ENCODE results near the gene ZNF143.

ZNF143 gene

GRCh38 chr11:9550191-9550628, 89.4 kb downstream of the ZNF143 start:
- no peaks in the 10 kb centered on the region for H3K27me3 ChIP-seq (replicated peaks; ENCODE audit: insufficient read depth, low read length)
- TF ChIP-seq CTCF (IDR thresholded peaks at IDR 0.05; ENCODE audit: low read length) (no peak), EZH2phosphoT487 (IDR thresholded peaks at IDR 0.05; ENCODE audit: low read length) (no peak), EZH2 (optimal IDR thresholded peaks at IDR 0.05; ENCODE audit: low read depth, low read length) (no peak)
- no peaks in the 10 kb centered on the region for H3K79me2 ChIP-seq (ENCODE audit: low read length)
- H3K4me3 ChIP-seq (ENCODE audit: low read length), result no peak overlapping the region
- DNase-seq, result no peak
- no peaks in the 10 kb centered on the region for H3K9me3 ChIP-seq (replicated peaks; ENCODE audit: insufficient read depth, low read length)
- no peaks in the 10 kb centered on the region for H4K20me1 ChIP-seq (ENCODE audit: insufficient read depth, low read length)
- H3K9me2 ChIP-seq (replicated peaks; ENCODE audit: insufficient read depth, low read length), result no peaks in the 10 kb centered on the region
- H3K4me1 ChIP-seq (ENCODE audit: low read length), result peaks cover 22% of the 10 kb centered on the region
- no peak overlapping the region; the same call in 1 of the 2 replicates for H3K9ac ChIP-seq (ENCODE audit: low read length)
- peak overlapping the region; percentile 62 for H3K4me2 ChIP-seq (ENCODE audit: low read depth, low read length)
- H3K36me3 ChIP-seq (replicated peaks; ENCODE audit: insufficient read depth, low read length), result no peaks in the 10 kb centered on the region
- H2AFZ ChIP-seq (ENCODE audit: low read length), result peak overlapping the region; percentile 54; the same call in 1 of the 2 replicates
- peak overlapping the region; percentile 71; the same call in 1 of the 2 replicates for H3K27ac ChIP-seq (ENCODE audit: low read length)
- H3F3A ChIP-seq (ENCODE audit: insufficient read depth, low read length), result peaks cover 17% of the 10 kb centered on the region

DNA sequence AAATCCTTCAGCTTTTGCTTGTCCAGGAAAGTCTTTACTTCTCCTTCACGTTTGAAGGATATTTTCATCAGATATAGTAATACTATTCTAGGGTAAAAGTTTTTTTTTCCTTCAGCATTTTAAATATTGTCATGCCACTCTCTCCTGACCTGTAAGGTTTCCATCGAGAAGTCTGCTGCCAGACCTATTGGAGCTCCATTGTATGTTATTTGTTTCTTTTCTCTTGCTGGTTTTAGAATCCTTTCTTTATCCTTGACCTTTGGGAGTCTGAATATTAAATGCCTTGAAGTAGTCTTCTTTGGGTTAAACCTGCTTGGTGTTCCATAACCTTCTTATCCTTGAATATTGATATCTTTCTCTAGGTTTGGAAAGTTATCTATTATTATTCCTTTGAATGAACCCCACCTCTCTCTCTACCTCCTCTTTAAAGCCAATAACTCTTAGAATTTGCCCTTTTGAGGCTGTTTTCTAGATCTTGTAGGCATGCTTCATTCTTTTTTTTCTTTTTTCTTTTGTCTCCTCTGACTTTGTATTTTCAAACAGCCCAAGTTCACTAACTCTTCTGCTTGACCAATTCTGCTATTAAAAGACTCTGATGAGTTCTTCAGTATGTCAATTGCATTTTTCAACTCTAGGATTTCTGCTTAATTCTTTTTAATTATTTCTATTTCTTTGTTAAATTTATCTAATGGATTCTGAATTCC, 100.6 kb downstream of the ZNF143 start:
- Histone ChIP-seq H3K36me3 (replicated peaks; ENCODE audit: insufficient read depth, low read length) (no peaks in the 10 kb centered on the region), H3K27ac (ENCODE audit: low read length) (no peak overlapping the region), H4K20me1 (ENCODE audit: insufficient read depth, low read length) (no peaks in the 10 kb centered on the region), H3F3A (ENCODE audit: insufficient read depth, low read length) (peaks cover 9% of the 10 kb centered on the region; the same call in 1 of the 2 replicates), H3K9ac (ENCODE audit: low read length) (no peak overlapping the region), H3K9me3 (replicated peaks; ENCODE audit: insufficient read depth, low read length) (no peaks in the 10 kb centered on the region), H3K4me3 (ENCODE audit: low read length) (no peak overlapping the region), H3K27me3 (replicated peaks; ENCODE audit: insufficient read depth, low read length) (no peaks in the 10 kb centered on the region), H3K4me2 (ENCODE audit: low read depth, low read length) (no peak overlapping the region), H2AFZ (ENCODE audit: low read length) (no peak overlapping the region), H3K9me2 (replicated peaks; ENCODE audit: insufficient read depth, low read length) (no peaks in the 10 kb centered on the region), H3K4me1 (ENCODE audit: low read length) (peaks cover 27% of the 10 kb centered on the region), H3K79me2 (ENCODE audit: low read length) (no peaks in the 10 kb centered on the region)
- TF ChIP-seq EZH2 (optimal IDR thresholded peaks at IDR 0.05; ENCODE audit: low read depth, low read length) (no peak), CTCF (IDR thresholded peaks at IDR 0.05; ENCODE audit: low read length) (no peak), EZH2phosphoT487 (IDR thresholded peaks at IDR 0.05; ENCODE audit: low read length) (no peak)
- no peak for DNase-seq

DNA sequence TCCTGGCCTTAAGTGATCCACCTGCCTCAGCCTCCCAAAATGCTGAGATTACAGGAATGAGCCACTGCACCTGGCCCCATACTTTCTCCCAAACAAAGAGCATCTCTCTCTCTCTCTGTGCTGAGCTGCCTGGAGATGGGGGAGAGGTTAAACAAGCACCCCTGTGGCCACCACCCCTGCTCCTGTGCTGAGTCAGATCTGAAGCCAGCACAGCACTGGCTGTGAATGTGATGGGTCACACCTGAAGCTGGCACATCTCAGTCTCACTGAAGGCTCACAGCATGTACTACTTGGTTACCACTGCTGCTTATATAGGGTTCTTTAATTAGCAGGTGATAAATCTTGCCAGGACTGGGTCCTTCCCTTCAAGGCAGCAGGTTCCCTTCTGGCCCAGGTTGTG, 101.9 kb downstream of the ZNF143 start:
- H4K20me1 ChIP-seq (ENCODE audit: insufficient read depth, low read length), result no peaks in the 10 kb centered on the region
- H3F3A ChIP-seq (ENCODE audit: insufficient read depth, low read length), result peaks cover 9% of the 10 kb centered on the region; the same call in 1 of the 2 replicates
- H3K79me2 ChIP-seq (ENCODE audit: low read length), result no peaks in the 10 kb centered on the region
- H3K9ac ChIP-seq (ENCODE audit: low read length), result no peak overlapping the region
- no peak overlapping the region for H3K4me3 ChIP-seq (ENCODE audit: low read length)
- no peaks in the 10 kb centered on the region for H3K36me3 ChIP-seq (replicated peaks; ENCODE audit: insufficient read depth, low read length)
- no peak overlapping the region for H3K4me2 ChIP-seq (ENCODE audit: low read depth, low read length)
- TF ChIP-seq EZH2 (optimal IDR thresholded peaks at IDR 0.05; ENCODE audit: low read depth, low read length), result no peak
- TF ChIP-seq EZH2phosphoT487 (IDR thresholded peaks at IDR 0.05; ENCODE audit: low read length), result no peak
- no peak for TF ChIP-seq CTCF (IDR thresholded peaks at IDR 0.05; ENCODE audit: low read length)
- H3K27me3 ChIP-seq (replicated peaks; ENCODE audit: insufficient read depth, low read length), result no peaks in the 10 kb centered on the region
- peak overlapping the region; percentile 14; the same call in 1 of the 2 replicates for H3K27ac ChIP-seq (ENCODE audit: low read length)
- H2AFZ ChIP-seq (ENCODE audit: low read length), result no peak overlapping the region
- no peaks in the 10 kb centered on the region for H3K9me2 ChIP-seq (replicated peaks; ENCODE audit: insufficient read depth, low read length)
- H3K9me3 ChIP-seq (replicated peaks; ENCODE audit: insufficient read depth, low read length), result no peaks in the 10 kb centered on the region
- H3K4me1 ChIP-seq (ENCODE audit: low read length), result peaks cover 32% of the 10 kb centered on the region
- peak; percentile 71 for DNase-seq
